Iris pigment epithelial cell (primary cell): ENCODE results near the gene MARCHF2.
"Not testable (repeated sequence)": the region's sequence is repeated elsewhere in the genome, so short reads cannot be mapped to it uniquely, and the experiment has no call there.

Source experiments
- DNase-seq: peaks from one replicate; pipeline ENCODE4 v3.0.0-alpha.2; 2011; ENCODE audit warnings: low read depth

The MARCHF2 gene

GRCh38 chr19:8410718-8411117 lies 2.4 kb upstream of the MARCHF2 start:
- DNase-seq: not testable (repeated sequence)

- DNase-seq: no peak
These were observed 507 bp downstream of the MARCHF2 start for GRCh38 chr19:8413629-8413995.

GRCh38 chr19:8416796-8417195 lies 3.7 kb downstream of the MARCHF2 start:
- no peak for DNase-seq

- no peak for DNase-seq
These were observed 8.7 kb downstream of the MARCHF2 start for GRCh38 chr19:8421484-8422461.

GRCh38 chr19:8423817-8424223 lies 10.7 kb downstream of the MARCHF2 start:
- DNase-seq: peak; percentile 98

- not testable (repeated sequence) for DNase-seq
These were observed 12.2 kb downstream of the MARCHF2 start for GRCh38 chr19:8425331-8425730.

GRCh38 chr19:8426283-8426682 lies 13.2 kb downstream of the MARCHF2 start:
- DNase-seq: no peak

- no peak for DNase-seq
These were observed 15.9 kb downstream of the MARCHF2 start for GRCh38 chr19:8429044-8429443.

GRCh38 chr19:8429826-8430225 lies 16.7 kb downstream of the MARCHF2 start:
- no peak for DNase-seq

- no peak for DNase-seq
These were observed 17.5 kb downstream of the MARCHF2 start for GRCh38 chr19:8430650-8431049.

GRCh38 chr19:8438236-8438635 lies 25.1 kb downstream of the MARCHF2 start:
- DNase-seq: no peak

- DNase-seq: no peak
These were observed 28.8 kb downstream of the MARCHF2 start for GRCh38 chr19:8441725-8442544.

- DNase-seq: not testable (repeated sequence)
These were observed 31.1 kb downstream of the MARCHF2 start for GRCh38 chr19:8444140-8444676.

- DNase-seq: peak; percentile 97
These were observed 31.8 kb downstream of the MARCHF2 start, which contains the start of gene HNRNPM for GRCh38 chr19:8444677-8445487. TSS of gene HNRNPM (plus strand) at chr19:8444975. CDS start at chr19:8444999, 24 bp downstream.

- peak; percentile 45 for DNase-seq
These were observed 32.4 kb downstream of the MARCHF2 start for GRCh38 chr19:8445488-8446001.

- peak; percentile 27 for DNase-seq
These were observed 33.1 kb downstream of the MARCHF2 start for GRCh38 chr19:8446061-8446709.

- no peak for DNase-seq
These were observed 36.7 kb downstream of the MARCHF2 start for GRCh38 chr19:8449830-8450229.

GRCh38 chr19:8451377-8451776 lies 38.3 kb downstream of the MARCHF2 start:
- DNase-seq: no peak

- peak; percentile 86 for DNase-seq
These were observed 38.8 kb downstream of the MARCHF2 start for GRCh38 chr19:8451885-8452284.

- no peak for DNase-seq
These were observed 39.5 kb downstream of the MARCHF2 start for GRCh38 chr19:8452446-8453123.
